ENCODE measurements around the gene FBXO44. TPM values are rescaled to one million over a fixed set of nuclear protein-coding genes. Genes with fewer than 3 reads are reported as not detected.

Gene FBXO44
- polyA plus RNA-seq, 3 donors = 1.5 to 17.8 (median 2.0) TPM

GRCh38 chr1:11617314-11617713 lies 37.4 kb upstream of the FBXO44 start:
- no peaks in the 10 kb centered on the region for H3K4me1 ChIP-seq (ENCODE audit: control insufficient read depth in 1 of 2, insufficient read depth in 2 of 2, low read length in 2 of 2)
- no peaks in the 10 kb centered on the region for H3K79me2 ChIP-seq (ENCODE audit: insufficient read depth, low read length)
- no peaks in the 10 kb centered on the region for H3K27me3 ChIP-seq (ENCODE audit: control insufficient read depth in 2 of 2, insufficient read depth in 2 of 2, low read length in 2 of 2)
- intact Hi-C loops (cut with micrococcal nuclease) = no loop called here
- TF ChIP-seq, protein P1, sequence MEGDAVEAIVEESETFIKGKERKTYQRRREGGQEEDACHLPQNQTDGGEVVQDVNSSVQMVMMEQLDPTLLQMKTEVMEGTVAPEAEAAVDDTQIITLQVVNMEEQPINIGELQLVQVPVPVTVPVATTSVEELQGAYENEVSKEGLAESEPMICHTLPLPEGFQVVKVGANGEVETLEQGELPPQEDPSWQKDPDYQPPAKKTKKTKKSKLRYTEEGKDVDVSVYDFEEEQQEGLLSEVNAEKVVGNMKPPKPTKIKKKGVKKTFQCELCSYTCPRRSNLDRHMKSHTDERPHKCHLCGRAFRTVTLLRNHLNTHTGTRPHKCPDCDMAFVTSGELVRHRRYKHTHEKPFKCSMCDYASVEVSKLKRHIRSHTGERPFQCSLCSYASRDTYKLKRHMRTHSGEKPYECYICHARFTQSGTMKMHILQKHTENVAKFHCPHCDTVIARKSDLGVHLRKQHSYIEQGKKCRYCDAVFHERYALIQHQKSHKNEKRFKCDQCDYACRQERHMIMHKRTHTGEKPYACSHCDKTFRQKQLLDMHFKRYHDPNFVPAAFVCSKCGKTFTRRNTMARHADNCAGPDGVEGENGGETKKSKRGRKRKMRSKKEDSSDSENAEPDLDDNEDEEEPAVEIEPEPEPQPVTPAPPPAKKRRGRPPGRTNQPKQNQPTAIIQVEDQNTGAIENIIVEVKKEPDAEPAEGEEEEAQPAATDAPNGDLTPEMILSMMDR (IDR thresholded peaks at IDR 0.05) = no peak
- H3K4me2 ChIP-seq (replicated peaks; ENCODE audit: extremely low read depth, low read length, poor library complexity, severe bottlenecking) = no peak overlapping the region
- no peak overlapping the region for H2AFZ ChIP-seq (ENCODE audit: insufficient read depth, low read depth, low read length, poor library complexity, severe bottlenecking)
- H3K27ac ChIP-seq (ENCODE audit: low read depth in 1 of 2, low read length in 2 of 2) = no peak overlapping the region
- H3K4me3 ChIP-seq (replicated peaks in 1 of 3; ENCODE audit: low read depth in 2 of 3, low read length in 3 of 3) = no peak overlapping the region
- no peaks in the 10 kb centered on the region for H3K36me3 ChIP-seq (replicated peaks in 1 of 2; ENCODE audit: control insufficient read depth in 1 of 2, insufficient read depth in 2 of 2, low read length in 2 of 2)
- no peaks in the 10 kb centered on the region for H3K36me3 Mint-ChIP-seq
- H3K27ac Mint-ChIP-seq = no peak overlapping the region
- H3K4me1 Mint-ChIP-seq = no peaks in the 10 kb centered on the region
- no peak for DNase-seq
- H3K9me3 Mint-ChIP-seq = no peaks in the 10 kb centered on the region
- no peaks in the 10 kb centered on the region for H4K20me1 ChIP-seq (ENCODE audit: insufficient read depth, low read length)
- 75% methylated on average over 6 of the region's 7 CpGs for WGBS (ENCODE audit: insufficient coverage)
- no peak overlapping the region for H3K4me3 Mint-ChIP-seq
- no peaks in the 10 kb centered on the region for H3K9me3 ChIP-seq (replicated peaks in 1 of 2; ENCODE audit: control insufficient read depth in 1 of 2, insufficient read depth in 1 of 2, low read length in 2 of 2)
- peaks cover 1 to 13% (median 3%) of the 10 kb centered on the region in 3 donors for H3K27me3 Mint-ChIP-seq (ENCODE audit: low read depth in 3 of 3)
- H3K9ac ChIP-seq (ENCODE audit: insufficient read depth, low read length, poor library complexity, severe bottlenecking) = no peak overlapping the region

- DNase-seq = no peak
- no peaks in the 10 kb centered on the region for H3K9me3 ChIP-seq (replicated peaks in 1 of 2; ENCODE audit: control insufficient read depth in 1 of 2, insufficient read depth in 1 of 2, low read length in 2 of 2)
- peak overlapping the region in 1 of 7 donors; percentile 4 for H3K27ac Mint-ChIP-seq
- H3K9me3 Mint-ChIP-seq = no peaks in the 10 kb centered on the region
- H3K27ac ChIP-seq (ENCODE audit: low read depth in 1 of 2, low read length in 2 of 2) = no peak overlapping the region
- no peak overlapping the region for H3K4me3 Mint-ChIP-seq
- H4K20me1 ChIP-seq (ENCODE audit: insufficient read depth, low read length) = no peaks in the 10 kb centered on the region
- no CpG with 5 or more reads among the region's 2 CpGs for WGBS (ENCODE audit: insufficient coverage)
- intact Hi-C loops (cut with micrococcal nuclease) = no loop called here
- no peaks in the 10 kb centered on the region for H3K36me3 Mint-ChIP-seq
- H3K9ac ChIP-seq (ENCODE audit: insufficient read depth, low read length, poor library complexity, severe bottlenecking) = no peak overlapping the region
- H3K4me1 ChIP-seq (ENCODE audit: control insufficient read depth in 1 of 2, insufficient read depth in 2 of 2, low read length in 2 of 2) = no peaks in the 10 kb centered on the region
- no peaks in the 10 kb centered on the region for H3K27me3 ChIP-seq (ENCODE audit: control insufficient read depth in 2 of 2, insufficient read depth in 2 of 2, low read length in 2 of 2)
- no peaks in the 10 kb centered on the region for H3K36me3 ChIP-seq (replicated peaks in 1 of 2; ENCODE audit: control insufficient read depth in 1 of 2, insufficient read depth in 2 of 2, low read length in 2 of 2)
- no peak overlapping the region for H3K4me2 ChIP-seq (replicated peaks; ENCODE audit: extremely low read depth, low read length, poor library complexity, severe bottlenecking)
- TF ChIP-seq, protein P1 (IDR thresholded peaks at IDR 0.05) = no peak
- H3K79me2 ChIP-seq (ENCODE audit: insufficient read depth, low read length) = no peaks in the 10 kb centered on the region
- no peak overlapping the region for H2AFZ ChIP-seq (ENCODE audit: insufficient read depth, low read depth, low read length, poor library complexity, severe bottlenecking)
- peaks cover 1 to 13% (median 3%) of the 10 kb centered on the region in 3 donors for H3K27me3 Mint-ChIP-seq (ENCODE audit: low read depth in 3 of 3)
- H3K4me3 ChIP-seq (replicated peaks in 1 of 3; ENCODE audit: low read depth in 2 of 3, low read length in 3 of 3) = no peak overlapping the region
- no peaks in the 10 kb centered on the region for H3K4me1 Mint-ChIP-seq
Measured at GRCh38 chr1:11617741-11618140, 36.9 kb upstream of the FBXO44 start.
